HFFc6 (cell line): ENCODE data around the gene STRIP2. TPM values are rescaled to one million over a fixed set of nuclear protein-coding genes. Genes with fewer than 3 reads are reported as not detected.
"Not testable (repeated sequence)": the region's sequence is repeated elsewhere in the genome, so short reads cannot be mapped to it uniquely, and the experiment has no call there.

ENCODE experiments used
- DNase-seq: peaks from one replicate; pipeline ENCODE4 v3.0.0-alpha.2; 2018
- H3K27ac Mint-ChIP-seq: 2 replicates; pipeline ENCODE4 v1.8.0; 2020; ENCODE audit warnings: mild to moderate bottlenecking, mixed read lengths
- H3K27me3 Mint-ChIP-seq: 2 replicates; pipeline ENCODE4 v1.8.0; 2021; ENCODE audit warnings: mild to moderate bottlenecking, moderate library complexity, mixed read lengths; ENCODE audit not compliant: insufficient read depth
- H3K36me3 Mint-ChIP-seq: 2 replicates; pipeline ENCODE4 v1.8.0; 2021; ENCODE audit warnings: low read depth, mixed read lengths
- H3K4me1 Mint-ChIP-seq: 2 replicates; pipeline ENCODE4 v1.8.0; 2020; ENCODE audit warnings: low read depth, mixed read lengths
- H3K4me3 Mint-ChIP-seq: 2 replicates; pipeline ENCODE4 v1.8.0; 2020; ENCODE audit warnings: mild to moderate bottlenecking, moderate library complexity, mixed read lengths
- H3K9me3 Mint-ChIP-seq: 2 replicates; pipeline ENCODE4 v1.8.0; 2020; ENCODE audit warnings: mild to moderate bottlenecking, mixed read lengths
- CTCF ChIP-seq: fragments of 200-600 bp; sonication (generic); IDR thresholded peaks from 2 replicates; pipeline ENCODE4 v1.5.0; 2021; ENCODE audit warnings: antibody characterized with exemption, mild to moderate bottlenecking
- total RNA-seq, 6 experiments: library from RNA; stranded (reverse); fragmentation: NEBNext Ultra II Directional; extraction: Animal tissue kit (Norgen Biotek cat#: 25700); gene quantifications; 2 replicates in 1 of 6; 3 replicates in 5 of 6; pipeline ENCODE4 v1.2.3, GENCODE V29; 2021

Gene STRIP2
- total RNA-seq, 6 experiments from 2014 or later: 1.4 to 3.3 (median 2.2) TPM

DNA sequence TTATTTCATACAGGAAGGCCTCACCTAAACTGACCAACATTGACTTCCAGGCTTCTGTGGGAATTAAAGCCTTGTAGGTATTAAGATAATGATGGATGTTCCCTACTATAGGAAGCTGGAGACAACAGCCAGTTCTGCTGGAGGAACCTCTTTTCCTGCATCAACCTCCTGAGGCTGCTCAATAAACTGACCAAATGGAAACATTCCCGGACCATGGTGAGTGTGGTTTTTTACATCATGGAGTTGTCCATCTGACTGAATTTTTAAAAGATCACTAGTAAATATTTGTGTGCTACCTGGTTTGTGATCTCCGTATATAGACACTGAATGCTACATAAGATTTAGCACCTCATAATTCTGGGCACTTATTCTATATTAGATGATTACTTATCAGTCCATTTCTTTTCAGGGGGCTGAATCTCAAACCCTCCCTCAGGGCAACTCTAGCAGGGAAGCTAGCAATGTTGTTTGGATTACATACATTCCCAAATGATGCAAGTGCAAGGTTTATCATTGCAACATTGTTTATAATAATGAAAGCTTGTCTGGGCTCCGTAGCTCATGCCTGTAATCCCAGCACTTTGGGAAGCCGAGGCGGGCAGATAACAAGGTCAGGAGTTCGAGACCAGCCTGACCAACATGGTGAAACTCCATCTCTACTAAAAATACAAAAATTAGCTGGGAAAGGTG is 46.6 kb downstream of the STRIP2 start:
- no peaks in the 10 kb centered on the region for H3K9me3 Mint-ChIP-seq
- no peak for TF ChIP-seq CTCF
- DNase-seq: no peak
- no peaks in the 10 kb centered on the region for H3K36me3 Mint-ChIP-seq
- no peaks in the 10 kb centered on the region for H3K4me1 Mint-ChIP-seq
- H3K27ac Mint-ChIP-seq: no peak overlapping the region
- no peaks in the 10 kb centered on the region for H3K27me3 Mint-ChIP-seq
- H3K4me3 Mint-ChIP-seq: no peak overlapping the region

DNA sequence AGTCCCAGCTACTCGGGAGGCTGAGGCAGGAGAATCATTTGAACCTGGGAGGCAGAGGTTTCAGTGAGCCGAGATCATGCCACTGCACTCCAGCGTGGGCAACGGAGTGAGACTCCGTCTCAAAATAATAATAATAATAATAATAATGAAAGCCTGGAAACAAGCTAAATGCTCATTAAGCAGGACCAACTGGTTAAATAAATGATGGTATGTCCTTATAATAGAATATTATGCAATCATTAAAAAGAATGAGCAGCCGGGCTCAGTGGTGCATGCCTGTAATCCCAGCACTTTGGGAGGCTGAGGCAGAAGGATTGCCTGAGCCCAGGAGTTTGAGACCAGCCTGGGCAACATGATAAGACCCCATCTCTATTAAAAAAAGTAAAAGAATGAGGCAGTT is 47.1 kb downstream of the STRIP2 start:
- DNase-seq, H3K27ac Mint-ChIP-seq, H3K27me3 Mint-ChIP-seq, H3K36me3 Mint-ChIP-seq, H3K9me3 Mint-ChIP-seq, H3K4me1 Mint-ChIP-seq, H3K4me3 Mint-ChIP-seq: not testable (repeated sequence)

- no peak for DNase-seq
- Mint-ChIP-seq H3K27ac (no peak overlapping the region), H3K9me3 (no peaks in the 10 kb centered on the region), H3K36me3 (no peaks in the 10 kb centered on the region), H3K4me3 (no peak overlapping the region), H3K4me1 (no peaks in the 10 kb centered on the region), H3K27me3 (no peaks in the 10 kb centered on the region)
- TF ChIP-seq CTCF: no peak
These were observed 48.5 kb downstream of the STRIP2 start for GRCh38 chr7:129482781-129483180.

DNA sequence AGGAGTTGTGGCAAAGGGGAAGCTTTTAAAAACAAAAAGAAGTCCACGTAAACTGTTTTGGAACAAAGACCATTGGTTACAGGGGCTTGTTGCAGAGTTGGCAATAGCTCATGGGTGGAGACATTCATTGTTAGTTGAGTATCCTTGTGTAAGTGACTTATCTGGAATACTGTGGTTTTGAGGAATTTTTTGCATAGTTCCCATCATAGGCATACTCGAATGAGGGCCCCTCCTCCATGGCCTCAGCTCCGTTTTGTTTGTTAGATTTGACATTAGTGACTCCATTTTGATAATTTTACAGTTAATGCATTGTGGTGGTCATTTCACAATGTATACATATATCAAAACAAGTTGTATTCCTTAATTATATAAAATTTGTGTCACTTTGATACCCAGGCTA is 55.3 kb downstream of the STRIP2 start:
- Mint-ChIP-seq H3K36me3 (no peaks in the 10 kb centered on the region), H3K9me3 (no peaks in the 10 kb centered on the region), H3K4me1 (peaks cover 39% of the 10 kb centered on the region), H3K27ac (peak overlapping the region; percentile 42), H3K27me3 (no peaks in the 10 kb centered on the region), H3K4me3 (no peak overlapping the region)
- DNase-seq: peak; percentile 73
- TF ChIP-seq CTCF: no peak

DNA sequence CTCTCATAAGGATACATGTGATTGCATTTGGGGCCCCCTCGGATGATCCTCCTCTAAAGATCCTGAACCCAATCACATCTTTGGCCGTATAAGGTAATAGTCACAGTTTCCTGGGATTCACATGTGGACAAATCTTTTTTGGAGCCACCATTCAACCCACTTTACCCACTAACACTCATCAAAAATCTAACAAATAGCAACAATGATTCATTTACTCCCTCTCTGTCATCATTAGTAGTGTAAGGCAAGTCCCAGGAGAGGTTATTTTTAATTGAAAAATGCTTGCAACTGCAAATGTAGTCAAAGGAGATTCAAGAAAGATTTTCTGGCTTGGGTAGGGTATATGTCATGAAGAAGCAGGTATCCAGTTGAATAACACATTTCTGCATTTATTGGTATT is 58.2 kb downstream of the STRIP2 start:
- H3K9me3 Mint-ChIP-seq: no peaks in the 10 kb centered on the region
- H3K4me1 Mint-ChIP-seq: peaks cover 50% of the 10 kb centered on the region
- H3K27ac Mint-ChIP-seq: peak overlapping the region; percentile 55; the same call in 1 of the 2 replicates
- TF ChIP-seq CTCF: no peak
- DNase-seq: no peak
- H3K4me3 Mint-ChIP-seq: no peak overlapping the region
- no peaks in the 10 kb centered on the region for H3K36me3 Mint-ChIP-seq
- H3K27me3 Mint-ChIP-seq: peaks cover 5% of the 10 kb centered on the region; the same call in 1 of the 2 replicates

DNA sequence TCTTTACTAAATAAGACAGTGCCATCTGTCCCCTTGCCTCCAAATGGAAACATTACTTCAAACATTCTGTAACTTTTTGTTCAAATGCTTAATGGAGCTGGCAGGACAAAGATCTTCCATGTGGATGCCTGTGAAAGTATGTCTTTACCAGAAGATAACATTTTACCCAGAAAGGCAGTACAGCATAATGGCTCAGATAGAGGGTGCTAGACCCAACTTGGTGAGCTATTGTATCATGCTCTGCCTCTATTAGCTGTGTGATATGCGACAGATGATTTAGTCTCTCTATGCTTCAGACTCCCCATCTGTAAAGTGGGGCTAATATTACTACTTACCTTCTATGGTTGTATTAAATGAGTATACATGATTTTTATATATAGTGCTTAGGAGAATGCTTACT is 59.3 kb downstream of the STRIP2 start:
- H3K27me3 Mint-ChIP-seq: peaks cover 12% of the 10 kb centered on the region; the same call in 1 of the 2 replicates
- H3K4me3 Mint-ChIP-seq: no peak overlapping the region
- peaks cover 57% of the 10 kb centered on the region for H3K4me1 Mint-ChIP-seq
- no peaks in the 10 kb centered on the region for H3K9me3 Mint-ChIP-seq
- peak; percentile 43; the same call in 1 of the 2 replicates for TF ChIP-seq CTCF
- peak overlapping the region; percentile 80 for H3K27ac Mint-ChIP-seq
- no peaks in the 10 kb centered on the region for H3K36me3 Mint-ChIP-seq
- DNase-seq: peak; percentile 33
